Testis (tissue), 3 donors: Measurements from ENCODE around the gene SPECC1L. TPM values are rescaled to one million over a fixed set of nuclear protein-coding genes. Genes with fewer than 3 reads are reported as not detected.

ENCODE experiments used
- DNase-seq: peaks from one replicate; pipeline ENCODE4 v3.0.0-alpha.2; 2019
- H3K27ac ChIP-seq, 2 donors: fragments of 200-600 bp; sonication (generic); one replicate each; pipeline ENCODE4 v1.5.1; 2019
- H3K27me3 ChIP-seq: fragments of 200-600 bp; sonication (generic); one replicate; pipeline ENCODE4 v1.5.1; 2019
- H3K36me3 ChIP-seq: fragments of 200-600 bp; sonication (generic); one replicate; pipeline ENCODE4 v1.5.1; 2017; ENCODE audit warnings: low read depth; ENCODE audit errors: missing control alignments
- H3K4me1 ChIP-seq: fragments of 200-600 bp; sonication (generic); one replicate; pipeline ENCODE4 v1.5.1; 2019
- H3K4me3 ChIP-seq, 2 donors: fragments of 200-600 bp; sonication (generic); one replicate each; pipeline ENCODE4 v1.5.1; 2017 to 2019
- H3K9me3 ChIP-seq: fragments of 200-600 bp; sonication (generic); one replicate; pipeline ENCODE4 v1.5.1; 2017
- POLR2A ChIP-seq: fragments of 450-650 bp; IDR thresholded peaks from one replicate; pipeline ENCODE4 v1.6.1; 2017; ENCODE audit warnings: antibody characterized with exemption, mild to moderate bottlenecking, moderate library complexity
- WGBS, 2 donors: methylation state at CpG; one replicate each; pipeline ENCODE4 v1.1.5; 2018; 5-methylcytosine and 5-hydroxymethylcytosine counted together
- intact Hi-C: fragments of 100-400 bp; cut with DNase I; formaldehyde crosslinking; loops from one replicate; pipeline ENCODE4 v1.15.1; 2023; ENCODE audit warnings: low total_unique reads
- polyA plus RNA-seq: library from polyadenylated mRNA; stranded (reverse); fragments of 350-450 nt; fragmentation: Illumina TruSeq; extraction: RNeasy Lipid Tissue Mini Kit (QIAGEN cat#74804); gene quantifications from one replicate; pipeline ENCODE4 v1.2.3, GENCODE V29; 2014; ENCODE audit warnings: low read depth, low replicate concordance; ENCODE audit not compliant: insufficient read depth
- total RNA-seq, 2 donors: library from RNA; depleted of rRNA; stranded (reverse); fragments of >200 nt; gene quantifications; one replicate each; pipeline ENCODE4 v1.2.3, GENCODE V29; 2016
- TF ChIP-seq, protein P1 (sequence below), 3 experiments: fragments of 450-650 bp in 2 of 3; fragments of 200-600 bp in 1 of 3; sonication (generic) in 1 of 3; IDR thresholded peaks; one replicate each; pipeline ENCODE4 v1.5.1; 2016 to 2019; ENCODE audit warnings: antibody characterized with exemption in 3 of 3, mild to moderate bottlenecking in 2 of 3, moderate library complexity in 1 of 3

Gene SPECC1L
- total and polyA plus RNA-seq, 3 donors from 2014 or later, result 70.0 to 83.6 (median 82.3) TPM

DNA sequence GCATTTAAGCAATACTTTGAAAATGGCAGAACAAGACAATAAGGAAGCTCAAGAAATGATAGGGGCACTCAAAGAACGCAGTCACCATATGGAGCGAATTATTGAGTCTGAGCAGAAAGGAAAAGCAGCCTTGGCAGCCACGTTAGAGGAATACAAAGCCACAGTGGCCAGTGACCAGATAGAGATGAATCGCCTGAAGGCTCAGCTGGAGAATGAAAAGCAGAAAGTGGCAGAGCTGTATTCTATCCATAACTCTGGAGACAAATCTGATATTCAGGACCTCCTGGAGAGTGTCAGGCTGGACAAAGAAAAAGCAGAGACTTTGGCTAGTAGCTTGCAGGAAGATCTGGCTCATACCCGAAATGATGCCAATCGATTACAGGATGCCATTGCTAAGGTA lies 51.9 kb downstream of the SPECC1L start:
- H3K36me3 ChIP-seq, result no peaks in the 10 kb centered on the region
- H3K27ac ChIP-seq, result no peak overlapping the region
- no peaks in the 10 kb centered on the region for H3K27me3 ChIP-seq
- WGBS, 2 donors, result 86 to 90% methylated on average over 6 of the region's 6 CpGs
- TF ChIP-seq, protein P1, sequence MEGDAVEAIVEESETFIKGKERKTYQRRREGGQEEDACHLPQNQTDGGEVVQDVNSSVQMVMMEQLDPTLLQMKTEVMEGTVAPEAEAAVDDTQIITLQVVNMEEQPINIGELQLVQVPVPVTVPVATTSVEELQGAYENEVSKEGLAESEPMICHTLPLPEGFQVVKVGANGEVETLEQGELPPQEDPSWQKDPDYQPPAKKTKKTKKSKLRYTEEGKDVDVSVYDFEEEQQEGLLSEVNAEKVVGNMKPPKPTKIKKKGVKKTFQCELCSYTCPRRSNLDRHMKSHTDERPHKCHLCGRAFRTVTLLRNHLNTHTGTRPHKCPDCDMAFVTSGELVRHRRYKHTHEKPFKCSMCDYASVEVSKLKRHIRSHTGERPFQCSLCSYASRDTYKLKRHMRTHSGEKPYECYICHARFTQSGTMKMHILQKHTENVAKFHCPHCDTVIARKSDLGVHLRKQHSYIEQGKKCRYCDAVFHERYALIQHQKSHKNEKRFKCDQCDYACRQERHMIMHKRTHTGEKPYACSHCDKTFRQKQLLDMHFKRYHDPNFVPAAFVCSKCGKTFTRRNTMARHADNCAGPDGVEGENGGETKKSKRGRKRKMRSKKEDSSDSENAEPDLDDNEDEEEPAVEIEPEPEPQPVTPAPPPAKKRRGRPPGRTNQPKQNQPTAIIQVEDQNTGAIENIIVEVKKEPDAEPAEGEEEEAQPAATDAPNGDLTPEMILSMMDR (IDR thresholded peaks at IDR 0.05), result no peak
- no peak for TF ChIP-seq POLR2A
- intact Hi-C loops, result loop anchor here (10.0 kb wide), 1 partner anchor 182 kb away; no protein-coding TSS in a partner anchor
- no peaks in the 10 kb centered on the region for H3K9me3 ChIP-seq
- H3K4me1 ChIP-seq, result no peaks in the 10 kb centered on the region
- no peak overlapping the region for H3K4me3 ChIP-seq
- DNase-seq, result no peak

DNA sequence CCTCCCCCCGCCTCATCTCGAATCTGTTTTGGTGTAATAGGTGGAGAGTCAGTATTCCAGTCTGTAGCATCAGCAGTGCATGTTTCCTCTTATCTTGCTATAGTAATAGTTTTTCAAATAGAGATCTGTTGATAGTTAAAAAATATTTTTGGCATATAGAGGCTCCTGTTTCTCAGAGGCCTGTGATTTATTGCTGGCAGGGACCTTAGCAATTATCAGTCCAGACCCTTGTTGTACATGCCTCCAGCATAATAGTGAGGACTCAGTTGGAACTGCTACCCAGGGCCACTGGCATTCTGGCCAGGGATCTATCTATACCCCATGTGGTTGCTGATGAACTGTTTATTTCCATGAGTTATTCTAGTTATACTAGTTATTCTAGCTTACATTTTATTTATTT lies 52.6 kb downstream of the SPECC1L start:
- intact Hi-C loops, result loop anchor here (10.0 kb wide), 1 partner anchor 182 kb away; no protein-coding TSS in a partner anchor
- TF ChIP-seq, protein P1 (IDR thresholded peaks at IDR 0.05), result no peak
- TF ChIP-seq POLR2A, result no peak
- Histone ChIP-seq H3K36me3 (no peaks in the 10 kb centered on the region), H3K4me1 (no peaks in the 10 kb centered on the region), H3K9me3 (no peaks in the 10 kb centered on the region), H3K27ac (no peak overlapping the region), H3K4me3 (no peak overlapping the region), H3K27me3 (no peaks in the 10 kb centered on the region)
- WGBS, 2 donors, result 91 to 94% methylated on average over 2 of the region's 2 CpGs
- no peak for DNase-seq

DNA sequence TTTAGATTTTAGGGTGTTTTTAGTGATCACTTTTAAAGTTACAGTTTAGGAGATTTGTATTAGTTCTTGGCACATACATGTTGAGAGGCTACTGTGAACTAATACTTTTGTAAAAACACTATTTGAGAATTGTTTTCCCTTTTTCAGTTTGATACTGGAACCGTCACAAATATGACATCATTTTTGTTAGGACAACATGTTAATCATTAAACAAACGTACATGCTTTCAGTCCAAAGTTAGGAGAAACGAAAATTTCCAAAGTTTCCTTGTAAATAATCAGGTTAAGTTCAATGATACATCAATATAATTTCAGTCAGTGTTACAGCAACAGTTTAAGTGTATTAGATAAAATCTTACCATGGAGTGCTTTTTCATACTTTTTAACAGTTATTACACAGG lies 53.1 kb downstream of the SPECC1L start:
- no peaks in the 10 kb centered on the region for H3K27me3 ChIP-seq
- intact Hi-C loops, result loop anchor here (10.0 kb wide), 1 partner anchor 181 kb away; no protein-coding TSS in a partner anchor
- H3K27ac ChIP-seq, result no peak overlapping the region
- H3K4me1 ChIP-seq, result no peaks in the 10 kb centered on the region
- WGBS, 2 donors, result 51 to 65% methylated on average over 3 of the region's 3 CpGs
- TF ChIP-seq, protein P1 (IDR thresholded peaks at IDR 0.05), result no peak
- TF ChIP-seq POLR2A, result no peak
- no peaks in the 10 kb centered on the region for H3K36me3 ChIP-seq
- DNase-seq, result no peak
- H3K4me3 ChIP-seq, result no peak overlapping the region
- no peaks in the 10 kb centered on the region for H3K9me3 ChIP-seq

DNA sequence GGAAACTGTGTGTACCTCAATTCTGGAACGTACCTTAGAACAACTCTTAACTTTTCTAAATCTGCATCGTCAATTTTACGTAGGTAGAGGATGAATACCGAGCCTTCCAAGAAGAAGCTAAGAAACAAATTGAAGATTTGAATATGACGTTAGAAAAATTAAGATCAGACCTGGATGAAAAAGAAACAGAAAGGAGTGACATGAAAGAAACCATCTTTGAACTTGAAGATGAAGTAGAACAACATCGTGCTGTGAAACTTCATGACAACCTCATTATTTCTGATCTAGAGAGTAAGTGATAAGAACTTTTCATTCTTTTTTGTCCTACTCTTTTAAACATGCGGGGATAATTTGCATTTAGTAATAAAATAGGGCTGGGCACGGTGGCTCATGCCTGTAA lies 53.5 kb downstream of the SPECC1L start:
- Histone ChIP-seq H3K27ac (no peak overlapping the region), H3K9me3 (no peaks in the 10 kb centered on the region), H3K4me3 (no peak overlapping the region), H3K4me1 (no peaks in the 10 kb centered on the region), H3K27me3 (no peaks in the 10 kb centered on the region), H3K36me3 (no peaks in the 10 kb centered on the region)
- TF ChIP-seq, protein P1 (IDR thresholded peaks at IDR 0.05), result no peak
- TF ChIP-seq POLR2A, result no peak
- intact Hi-C loops, result loop anchor here (10.0 kb wide), 1 partner anchor 181 kb away; no protein-coding TSS in a partner anchor
- 86% methylated on average over 8 of the region's 8 CpGs for WGBS, 2 donors
- no peak for DNase-seq

DNA sequence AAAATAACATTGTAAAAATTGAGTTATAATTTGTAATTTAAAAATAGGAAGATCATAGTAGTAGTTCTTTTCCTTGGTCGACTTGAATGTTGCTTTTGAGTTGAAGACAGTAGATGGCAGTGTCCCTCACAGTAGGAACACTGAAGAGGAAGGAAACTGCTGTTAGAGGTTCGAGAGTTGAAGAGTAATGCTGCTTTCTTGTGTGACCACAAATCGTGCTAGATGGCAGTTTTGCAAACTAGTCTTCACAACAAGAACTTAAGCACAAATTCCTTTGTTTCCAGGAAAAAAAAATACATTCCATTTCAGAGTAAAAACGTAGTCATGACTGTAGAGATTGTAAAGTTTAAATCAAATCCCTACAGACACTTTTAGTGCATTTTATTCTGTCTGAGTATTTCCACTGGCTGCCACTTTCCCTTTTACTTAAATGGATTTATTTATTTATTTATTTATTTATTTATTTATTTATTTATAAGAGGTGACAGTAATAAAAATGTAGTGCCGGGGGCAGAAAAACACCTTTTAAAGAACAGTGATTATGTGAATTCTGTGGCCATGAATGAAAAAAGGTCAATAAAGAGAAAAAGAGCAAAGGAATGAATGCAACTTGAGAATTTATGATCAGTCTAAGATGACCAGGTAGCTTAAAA lies 54.6 kb downstream of the SPECC1L start:
- no peak for DNase-seq
- 35 to 41% methylated on average over 5 of the region's 5 CpGs for WGBS, 2 donors
- TF ChIP-seq, protein P1 (IDR thresholded peaks at IDR 0.05), result peak in 2 of 3 experiments; percentile 45 to 46
- no peak for TF ChIP-seq POLR2A
- H3K4me1 ChIP-seq, result no peaks in the 10 kb centered on the region
- H3K36me3 ChIP-seq, result no peaks in the 10 kb centered on the region
- no peak overlapping the region for H3K4me3 ChIP-seq
- H3K27ac ChIP-seq, result no peak overlapping the region
- no peaks in the 10 kb centered on the region for H3K27me3 ChIP-seq
- intact Hi-C loops, result loop anchor here (10.0 kb wide), 1 partner anchor 180 kb away; no protein-coding TSS in a partner anchor
- no peaks in the 10 kb centered on the region for H3K9me3 ChIP-seq
